Peyer's patch (tissue), 4 donors: ENCODE data around the gene SCAMP2.

ENCODE experiments used
- POLR2A ChIP-seq, 2 donors: fragments of 450-650 bp; IDR thresholded peaks; one replicate each; pipeline ENCODE4 v1.5.1; 2017; ENCODE audit warnings: antibody characterized with exemption in 2 of 2, mild to moderate bottlenecking in 2 of 2, moderate library complexity in 2 of 2
- TF ChIP-seq, protein P1 (sequence below), 6 experiments: fragments of 450-650 bp in 4 of 6; fragments of 200-600 bp in 2 of 6; sonication (generic) in 1 of 6; IDR thresholded peaks; one replicate each; pipeline ENCODE4 v1.5.1; 2017 to 2019; ENCODE audit warnings: antibody characterized with exemption in 6 of 6, mild to moderate bottlenecking in 3 of 6, moderate library complexity in 1 of 6

DNA sequence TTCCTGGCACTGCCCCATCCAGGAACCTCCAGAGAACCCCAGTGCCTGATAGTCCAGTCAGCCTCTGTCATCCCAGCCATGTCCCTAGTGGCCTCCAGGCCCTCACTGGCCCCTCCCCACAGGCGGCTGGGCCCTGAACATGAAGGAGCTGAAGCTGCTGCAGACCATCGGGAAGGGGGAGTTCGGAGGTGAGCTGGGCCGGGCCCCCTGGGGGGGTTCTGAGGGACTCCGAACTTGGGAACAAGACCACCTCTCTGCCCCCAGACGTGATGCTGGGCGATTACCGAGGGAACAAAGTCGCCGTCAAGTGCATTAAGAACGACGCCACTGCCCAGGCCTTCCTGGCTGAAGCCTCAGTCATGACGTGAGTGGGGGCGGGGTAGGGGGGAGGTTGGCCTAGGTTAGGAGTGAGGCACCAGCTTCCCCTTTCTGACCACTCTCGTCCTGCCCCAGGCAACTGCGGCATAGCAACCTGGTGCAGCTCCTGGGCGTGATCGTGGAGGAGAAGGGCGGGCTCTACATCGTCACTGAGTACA is 72.5 kb downstream of the SCAMP2 start:
- TF ChIP-seq, protein P1, sequence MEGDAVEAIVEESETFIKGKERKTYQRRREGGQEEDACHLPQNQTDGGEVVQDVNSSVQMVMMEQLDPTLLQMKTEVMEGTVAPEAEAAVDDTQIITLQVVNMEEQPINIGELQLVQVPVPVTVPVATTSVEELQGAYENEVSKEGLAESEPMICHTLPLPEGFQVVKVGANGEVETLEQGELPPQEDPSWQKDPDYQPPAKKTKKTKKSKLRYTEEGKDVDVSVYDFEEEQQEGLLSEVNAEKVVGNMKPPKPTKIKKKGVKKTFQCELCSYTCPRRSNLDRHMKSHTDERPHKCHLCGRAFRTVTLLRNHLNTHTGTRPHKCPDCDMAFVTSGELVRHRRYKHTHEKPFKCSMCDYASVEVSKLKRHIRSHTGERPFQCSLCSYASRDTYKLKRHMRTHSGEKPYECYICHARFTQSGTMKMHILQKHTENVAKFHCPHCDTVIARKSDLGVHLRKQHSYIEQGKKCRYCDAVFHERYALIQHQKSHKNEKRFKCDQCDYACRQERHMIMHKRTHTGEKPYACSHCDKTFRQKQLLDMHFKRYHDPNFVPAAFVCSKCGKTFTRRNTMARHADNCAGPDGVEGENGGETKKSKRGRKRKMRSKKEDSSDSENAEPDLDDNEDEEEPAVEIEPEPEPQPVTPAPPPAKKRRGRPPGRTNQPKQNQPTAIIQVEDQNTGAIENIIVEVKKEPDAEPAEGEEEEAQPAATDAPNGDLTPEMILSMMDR (IDR thresholded peaks at IDR 0.05), result no peak
- no peak for TF ChIP-seq POLR2A (IDR thresholded peaks at IDR 0.05)
